Right renal cortex interstitium (tissue), 3 donors: ENCODE results near the gene PTPRT. TPM values are rescaled to one million over a fixed set of nuclear protein-coding genes. Genes with fewer than 3 reads are reported as not detected.

Experiments used
- DNase-seq, 3 donors: peaks; one replicate each; pipeline ENCODE4 v3.0.0-alpha.2; 2013; ENCODE audit warnings: low read depth in 3 of 3, low spot score in 2 of 3
- polyA plus RNA-seq, 3 donors: library from polyadenylated mRNA; unstranded; fragments of 120-200 nt; gene quantifications; one replicate each; pipeline ENCODE4 v1.2.1, GENCODE V29; 2013; ENCODE audit not compliant: insufficient read length in 3 of 3

The PTPRT gene
- polyA plus RNA-seq, 3 donors: 0.33 to 1.4 (median 1.0) TPM

DNA sequence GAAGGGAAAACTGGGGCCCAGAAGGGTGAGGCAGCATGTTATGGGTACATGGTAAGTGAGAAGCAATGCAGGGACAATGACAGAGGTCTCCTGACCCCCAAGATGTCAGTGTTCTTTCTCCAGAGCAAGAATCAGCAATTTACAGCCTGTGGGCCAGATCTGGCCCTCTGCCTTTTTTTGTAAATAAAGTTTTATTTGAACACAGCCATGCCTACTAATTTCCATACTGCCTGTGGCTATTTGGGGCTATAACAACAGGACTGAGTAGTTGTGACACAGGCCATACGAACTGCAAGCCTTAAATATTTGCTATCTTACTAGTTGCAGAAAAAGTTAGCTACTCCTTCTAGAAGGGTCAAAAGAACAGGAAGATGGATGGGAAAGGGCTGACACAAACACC is 52.5 kb downstream of the PTPRT start:
- DNase-seq: no peak

DNA sequence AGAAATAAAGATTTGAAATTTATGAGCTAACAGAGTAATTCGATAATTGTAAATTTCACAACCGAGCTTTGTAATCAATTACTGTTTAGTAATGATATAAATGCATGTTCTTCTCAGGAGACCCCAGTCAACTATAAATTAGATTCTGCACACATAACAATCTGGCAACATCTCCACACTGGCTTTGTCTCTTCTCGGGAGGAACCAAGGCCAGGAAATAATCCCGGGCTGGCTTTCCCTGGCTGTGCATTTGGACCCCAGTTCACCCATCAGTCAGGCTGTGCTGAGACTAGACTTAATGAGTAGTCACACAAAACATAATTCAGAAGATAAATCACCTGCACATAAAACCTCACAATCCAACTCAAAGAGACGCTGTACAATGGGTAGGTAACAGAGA is 65.5 kb downstream of the PTPRT start:
- no peak for DNase-seq

- no peak for DNase-seq
Observed at GRCh38 chr20:43123180-43123579, 66.5 kb downstream of the PTPRT start.

DNA sequence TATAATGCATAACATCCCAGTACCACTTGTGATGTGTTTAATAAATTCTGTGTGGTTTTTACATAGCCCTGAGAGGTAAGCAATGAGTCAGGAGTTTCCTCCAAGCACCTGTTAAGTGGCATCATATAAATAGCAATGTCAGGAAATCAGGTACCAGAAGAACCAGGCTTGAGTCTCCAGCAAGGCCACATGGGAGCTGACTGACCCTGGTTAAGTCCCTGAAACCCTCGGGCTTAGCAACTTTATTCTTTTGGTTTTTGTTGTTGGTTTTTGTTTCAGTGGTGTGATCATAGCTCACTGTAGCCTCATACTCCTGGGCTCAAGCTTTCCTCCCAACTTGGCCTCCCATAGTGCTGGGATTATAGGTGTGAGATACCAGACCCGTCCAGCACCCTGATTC is 70.0 kb downstream of the PTPRT start:
- DNase-seq: no peak

GRCh38 chr20:43102394-43102793 is 87.3 kb downstream of the PTPRT start:
- no peak for DNase-seq

GRCh38 chr20:43096931-43097260 is 92.8 kb downstream of the PTPRT start:
- peak; percentile 27 to 34 (median 27) for DNase-seq

- peak in 1 of 3 donors; percentile 1 for DNase-seq
Observed at GRCh38 chr20:43096126-43096930, 93.4 kb downstream of the PTPRT start.

DNA sequence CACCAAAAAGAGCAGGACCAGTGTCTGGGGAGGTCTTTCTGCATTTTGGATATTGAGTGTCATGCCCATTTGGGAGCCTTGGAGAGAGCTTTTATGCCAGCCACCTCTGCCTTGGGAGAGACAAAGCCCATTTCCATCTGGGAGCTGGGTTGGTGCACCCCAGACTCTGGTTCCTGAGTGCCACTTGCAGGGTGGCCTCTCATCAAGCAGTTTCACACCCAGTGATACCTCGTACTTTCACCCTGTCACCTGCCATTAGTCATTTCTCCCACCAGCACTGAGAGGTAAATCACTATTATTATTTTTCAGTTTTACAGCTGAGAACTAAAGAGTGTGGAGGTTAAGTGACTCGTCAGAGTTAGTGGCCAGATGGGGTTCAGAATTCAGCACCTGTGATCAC is 94.7 kb downstream of the PTPRT start:
- no peak for DNase-seq

DNA sequence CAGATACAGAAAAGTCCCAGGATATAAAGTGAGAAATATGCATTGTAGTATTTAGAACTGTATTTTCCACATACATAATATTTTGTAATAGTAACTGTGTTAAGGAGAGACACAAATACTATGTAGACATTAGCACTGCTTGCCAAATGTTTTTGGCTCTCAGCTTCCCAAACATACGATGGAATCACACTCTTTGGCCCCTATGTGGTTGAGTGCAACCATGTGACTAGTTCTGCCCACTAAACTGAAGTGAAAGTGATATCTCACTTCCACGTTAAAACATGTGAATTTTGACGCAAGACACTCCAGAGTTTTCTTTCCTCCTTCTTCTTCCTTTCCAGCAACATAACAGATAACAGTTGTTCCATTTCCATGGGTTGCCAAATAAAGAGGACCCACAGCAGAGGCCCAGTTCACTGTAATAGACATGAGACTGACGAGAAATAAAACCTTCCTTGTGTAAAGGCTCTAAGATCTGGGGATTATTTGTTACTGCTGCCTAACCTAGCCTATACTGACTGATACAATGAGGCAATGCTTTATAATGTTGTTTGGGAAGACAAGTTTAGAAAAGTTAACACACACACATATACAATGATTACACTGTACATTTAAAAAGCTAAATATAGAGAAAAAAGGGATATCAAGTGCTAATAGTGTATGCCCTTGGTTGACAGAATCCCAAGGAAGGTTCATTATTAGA is 97.2 kb downstream of the PTPRT start:
- DNase-seq: no peak

- DNase-seq: no peak
Observed at GRCh38 chr20:43068482-43068881, 121.2 kb downstream of the PTPRT start.

GRCh38 chr20:43066125-43066524 is 123.6 kb downstream of the PTPRT start:
- no peak for DNase-seq

DNA sequence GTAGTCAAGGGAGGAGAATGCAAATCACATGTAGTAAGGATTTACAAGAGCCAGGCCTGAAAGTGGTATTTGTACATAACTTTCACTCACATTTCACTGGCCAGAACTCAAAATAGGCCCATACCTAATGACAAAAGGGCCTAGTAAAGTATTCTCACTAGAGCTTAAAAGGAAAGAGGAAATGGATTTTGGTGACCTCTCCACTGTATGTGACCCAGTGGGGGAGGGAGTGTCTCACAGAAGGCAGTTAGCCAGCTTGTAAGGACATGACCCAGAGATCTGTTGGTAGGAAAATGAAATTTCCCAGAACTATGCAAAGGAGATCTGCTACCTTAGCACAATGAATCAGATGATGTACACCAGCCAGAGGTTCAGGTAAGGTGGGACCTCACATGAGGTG is 124.4 kb downstream of the PTPRT start:
- no peak for DNase-seq

GRCh38 chr20:43058077-43058476 is 131.6 kb downstream of the PTPRT start:
- DNase-seq: no peak

- no peak for DNase-seq
Observed at GRCh38 chr20:43057317-43057716, 132.4 kb downstream of the PTPRT start.

DNA sequence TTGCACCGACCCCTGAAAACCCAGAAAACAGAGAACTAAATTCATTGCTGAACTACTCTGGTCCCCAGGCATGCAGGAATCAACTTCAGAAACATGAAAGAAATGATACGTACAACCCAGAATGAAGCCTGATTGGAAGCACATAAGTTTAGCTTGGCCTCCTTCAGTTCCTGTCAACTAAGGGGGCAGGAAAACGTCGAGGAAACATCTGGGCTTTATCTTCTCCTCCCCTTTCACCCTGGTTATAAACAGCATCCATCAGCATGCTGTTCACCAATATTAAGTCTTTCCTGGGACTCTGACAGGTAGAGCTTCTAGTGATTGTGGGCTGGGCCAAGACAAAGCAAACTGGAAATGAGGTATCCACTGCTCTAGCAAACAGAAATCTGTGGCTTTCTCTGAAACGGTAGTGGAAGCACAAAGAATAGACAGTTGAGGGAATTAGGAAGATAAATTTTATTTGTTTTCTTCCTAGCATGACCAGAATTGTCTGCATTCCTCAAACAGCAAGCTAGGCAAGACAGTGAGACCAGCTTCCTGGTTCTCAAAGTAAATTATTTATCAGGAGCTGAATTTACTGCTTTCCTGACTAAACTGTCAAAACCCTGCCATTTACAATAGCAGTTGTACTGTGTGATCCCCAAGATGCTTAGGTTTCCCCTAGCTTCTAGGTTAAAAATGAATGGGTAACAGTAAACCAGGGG is 134.4 kb downstream of the PTPRT start:
- no peak for DNase-seq

- DNase-seq: no peak
Observed at GRCh38 chr20:43052532-43052931, 137.2 kb downstream of the PTPRT start.

DNA sequence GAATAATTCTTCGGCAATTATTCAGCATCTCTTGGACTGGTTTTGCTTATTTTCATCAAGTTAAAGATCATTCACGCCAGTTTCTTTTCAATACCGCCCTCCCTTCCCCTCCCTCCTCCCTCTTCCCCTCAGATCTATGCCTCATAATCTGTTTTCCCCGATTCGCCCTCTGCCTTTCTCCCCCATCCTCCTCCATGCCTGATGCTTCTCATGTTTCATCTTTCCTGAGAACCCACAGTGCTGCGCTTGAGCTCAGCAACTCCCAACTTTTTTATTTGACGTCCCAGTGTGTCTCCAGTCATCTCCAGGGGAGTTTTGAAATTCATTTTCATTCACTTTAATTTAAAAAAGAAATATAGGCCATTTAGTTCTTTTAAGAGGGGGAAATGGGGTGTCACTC is 142.7 kb downstream of the PTPRT start:
- DNase-seq: no peak

DNA sequence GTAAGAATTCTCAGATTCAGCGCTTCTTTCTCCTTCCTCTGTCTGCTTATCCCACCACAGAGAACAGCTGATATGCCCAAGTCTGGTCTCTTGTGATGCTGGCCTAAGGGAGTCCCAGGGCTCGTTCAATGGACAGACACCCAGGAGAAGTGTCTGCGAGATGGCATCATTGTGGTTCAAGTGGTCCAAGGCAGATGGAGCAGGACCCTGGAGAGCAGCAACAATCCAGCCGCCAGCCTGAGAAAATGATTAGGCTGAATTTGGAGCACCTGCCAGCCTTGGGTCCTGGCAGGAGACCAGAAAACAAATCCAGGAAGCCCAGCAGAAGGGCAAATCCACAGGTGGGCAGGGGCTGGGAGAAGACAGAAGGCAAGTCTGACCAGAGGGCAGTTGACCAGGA is 145.8 kb downstream of the PTPRT start:
- DNase-seq: peak in 1 of 3 donors; percentile 10

- DNase-seq: peak in 2 of 3 donors; percentile 51 to 55
Observed at GRCh38 chr20:43040427-43040826, 149.3 kb downstream of the PTPRT start.

DNA sequence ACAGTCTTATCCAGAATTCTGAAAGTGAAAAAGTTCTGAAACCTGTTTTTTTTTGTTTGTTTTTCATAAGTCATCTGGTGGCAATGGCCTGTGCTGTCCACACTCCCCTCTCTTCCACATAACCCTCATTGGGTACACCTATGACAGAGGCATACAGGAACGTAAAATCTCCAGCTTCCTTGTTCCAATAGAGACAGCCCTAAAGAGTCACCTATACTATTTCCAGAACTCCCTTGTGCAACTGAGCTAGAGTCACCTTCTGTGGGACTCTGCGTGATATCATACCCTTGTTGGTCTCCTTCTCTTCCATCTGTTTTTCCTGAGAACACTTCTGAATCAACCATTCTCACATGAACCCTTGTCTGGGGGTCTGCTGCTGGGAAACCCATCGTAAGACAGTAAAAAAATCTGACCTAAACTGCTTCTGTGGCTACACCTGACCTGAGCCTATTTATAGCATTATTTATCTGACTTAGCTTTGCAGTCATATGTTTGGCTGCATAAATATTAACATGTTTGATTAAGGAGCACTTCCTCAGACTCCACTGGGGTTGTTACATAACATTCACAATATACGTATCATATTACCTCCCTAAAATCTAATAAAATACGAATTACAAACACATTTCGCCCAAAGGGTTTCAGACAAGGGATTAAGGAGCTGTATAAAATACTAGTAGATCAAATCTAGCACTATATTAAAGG is 151.9 kb downstream of the PTPRT start:
- no peak for DNase-seq
